ENCODE measurements around the gene WNK2.
"Not testable (repeated sequence)": the region's sequence is repeated elsewhere in the genome, so short reads cannot be mapped to it uniquely, and the experiment has no call there.

Gene WNK2

DNA sequence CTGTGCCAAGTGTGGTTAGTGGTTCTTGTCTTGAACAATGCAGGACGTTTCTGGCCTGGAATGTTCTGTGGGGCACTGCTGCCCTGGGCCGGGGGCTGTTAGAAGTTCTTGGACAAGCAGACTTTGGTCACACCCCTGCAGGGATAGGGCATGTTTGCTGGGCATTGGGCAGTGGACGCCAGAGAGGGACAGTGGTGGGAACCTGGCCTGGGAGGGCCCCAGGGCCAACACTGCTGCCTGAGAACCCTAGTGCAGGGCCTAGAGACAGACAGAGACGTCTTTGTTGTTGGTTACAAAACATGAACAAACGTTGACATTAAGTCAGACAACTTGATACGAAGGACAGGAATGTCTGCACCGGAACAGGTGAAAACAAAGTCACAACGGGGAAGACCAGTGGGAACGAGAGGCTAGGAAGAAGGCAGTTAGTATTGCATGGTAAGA is 57.0 kb downstream of the WNK2 start:
- DNase-seq: no peak

- no peak for DNase-seq
Measured at GRCh38 chr9:93243112-93243511, 59.2 kb downstream of the WNK2 start.

GRCh38 chr9:93244101-93244500 is 60.2 kb downstream of the WNK2 start:
- DNase-seq: no peak

GRCh38 chr9:93244510-93245436 is 60.8 kb downstream of the WNK2 start:
- DNase-seq: no peak

GRCh38 chr9:93245437-93245970 is 61.6 kb downstream of the WNK2 start:
- no peak for DNase-seq

DNA sequence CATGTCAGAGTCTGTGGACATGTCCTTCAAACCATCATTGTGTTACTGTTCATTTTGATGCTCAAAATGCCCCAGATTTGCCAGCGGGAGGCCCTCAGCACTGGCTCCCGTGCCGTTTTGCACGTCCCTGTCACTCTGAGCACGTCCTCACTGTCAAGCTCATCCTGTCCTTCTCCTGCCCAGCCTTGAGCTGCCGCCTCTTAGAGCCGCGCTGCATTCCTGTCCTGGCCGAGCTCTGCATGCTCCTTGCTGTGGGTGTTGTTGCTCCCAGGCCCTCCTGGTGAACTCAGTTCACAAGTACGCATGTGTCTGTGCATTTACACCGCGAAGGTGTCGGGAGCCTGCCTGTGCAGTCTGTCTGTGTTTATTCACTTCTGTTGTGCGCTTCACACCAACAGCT is 62.2 kb downstream of the WNK2 start:
- no peak for DNase-seq

DNA sequence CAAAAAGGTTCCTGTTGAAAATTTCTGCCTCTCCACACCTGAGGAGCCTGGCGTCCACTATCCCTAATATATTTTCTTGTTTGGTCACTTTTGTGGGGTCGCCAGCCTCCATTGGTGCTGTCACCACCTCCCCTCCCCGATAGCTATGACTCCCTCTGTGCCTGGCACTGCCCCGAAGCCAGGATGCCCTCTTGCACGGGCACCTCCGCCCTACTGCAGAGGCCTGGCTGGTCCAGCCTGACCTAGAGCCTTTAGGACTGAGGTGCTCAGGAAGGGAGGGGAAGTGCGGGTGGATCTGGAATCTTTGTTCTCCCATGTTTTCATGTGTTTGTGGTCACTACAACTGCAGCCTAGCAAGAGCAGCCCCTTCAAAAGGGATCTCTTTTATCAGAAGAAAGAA is 62.6 kb downstream of the WNK2 start:
- DNase-seq: no peak

DNA sequence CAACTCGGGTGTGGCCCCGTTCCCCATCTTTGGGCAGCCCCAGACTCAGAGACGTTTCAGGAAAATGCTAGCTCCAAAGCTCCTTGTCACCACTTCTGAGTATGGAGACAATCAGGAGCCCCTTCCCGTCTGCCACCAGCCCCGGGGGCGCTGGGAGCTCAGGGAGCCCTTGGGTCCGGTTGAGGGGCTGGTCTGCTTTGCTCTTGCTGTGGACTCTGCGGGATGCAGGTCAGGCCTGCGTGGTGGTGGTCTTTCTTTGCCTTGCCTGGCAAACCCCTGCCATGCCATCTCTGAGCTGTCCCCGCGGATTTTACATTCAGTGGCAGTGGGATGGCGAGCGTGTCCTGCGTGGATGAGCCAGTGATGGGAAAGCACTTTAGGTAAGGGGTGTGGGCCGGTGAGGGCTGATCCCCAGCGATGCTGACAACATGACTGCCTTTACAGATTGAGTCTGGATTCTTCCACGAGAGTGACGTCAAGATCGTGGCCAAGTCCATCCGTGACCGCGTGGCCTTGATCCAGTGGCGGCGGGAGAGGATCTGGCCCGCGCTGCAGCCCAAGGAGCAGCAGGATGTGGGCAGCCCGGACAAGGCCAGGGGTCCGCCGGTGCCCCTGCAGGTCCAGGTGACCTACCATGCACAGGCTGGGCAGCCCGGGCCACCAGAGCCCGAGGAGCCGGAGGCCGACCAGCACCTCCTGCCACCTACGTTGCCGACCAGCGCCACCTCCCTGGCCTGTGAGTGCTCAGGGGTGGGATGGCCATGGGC is 63.3 kb downstream of the WNK2 start:
- no peak for DNase-seq

DNA sequence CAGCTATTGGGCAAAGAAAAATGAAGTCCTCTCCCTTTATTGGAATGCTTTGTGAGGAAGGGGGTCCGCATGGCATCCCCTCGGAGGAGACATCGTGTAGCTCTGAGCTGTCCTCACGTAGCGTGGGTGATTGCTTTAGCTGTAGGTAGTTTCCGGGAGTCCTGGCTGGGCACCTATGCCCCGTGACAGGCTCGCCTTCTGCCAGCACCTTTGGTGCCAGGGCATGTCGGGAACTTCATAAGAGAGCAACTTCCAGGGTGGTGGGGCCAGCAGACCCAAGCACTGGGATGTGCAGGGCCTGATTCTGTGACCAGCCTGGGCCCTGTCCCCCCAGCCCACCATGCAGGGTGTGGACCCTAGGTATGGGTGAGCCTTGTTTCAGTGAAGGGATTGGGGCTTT is 64.0 kb downstream of the WNK2 start:
- DNase-seq: no peak

GRCh38 chr9:93248386-93249040 is 64.6 kb downstream of the WNK2 start:
- DNase-seq: no peak

GRCh38 chr9:93250185-93250584 is 66.2 kb downstream of the WNK2 start:
- no peak for DNase-seq

- DNase-seq: not testable (repeated sequence)
Measured at GRCh38 chr9:93251309-93251708, 67.4 kb downstream of the WNK2 start.

DNA sequence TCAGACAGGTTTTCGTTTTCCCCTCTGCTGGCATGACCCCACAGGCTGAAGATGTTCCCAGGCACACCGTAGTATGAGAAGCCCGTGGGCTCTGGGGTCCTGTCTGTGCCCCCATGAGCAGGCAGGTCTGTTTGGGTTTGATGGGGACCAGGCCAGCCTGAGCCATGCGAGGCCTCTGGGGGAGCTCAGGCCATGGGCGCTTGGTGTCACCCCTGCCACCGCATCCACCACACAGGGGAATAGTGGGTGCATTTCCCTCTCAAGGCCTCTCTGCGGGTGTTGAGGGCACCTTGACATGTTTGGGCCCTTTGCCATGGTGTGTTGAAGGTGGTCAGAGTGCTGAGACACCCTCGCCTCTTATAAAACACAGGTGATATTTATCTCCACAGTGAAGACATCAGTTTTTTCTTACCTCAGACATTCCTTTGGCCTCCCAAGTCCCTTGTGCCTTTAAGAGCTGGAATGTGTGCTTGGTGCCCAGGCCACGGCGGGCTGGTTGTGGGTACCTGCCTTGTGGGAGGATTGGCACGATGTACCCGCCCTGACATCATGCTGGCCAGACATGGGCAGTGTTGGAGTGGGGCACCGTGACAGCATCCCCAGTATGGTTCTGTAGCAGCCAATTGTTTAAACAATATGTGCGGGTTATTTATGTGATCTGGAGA is 68.3 kb downstream of the WNK2 start:
- DNase-seq: no peak

- DNase-seq: no peak
Measured at GRCh38 chr9:93252781-93253530, 69.0 kb downstream of the WNK2 start.

DNA sequence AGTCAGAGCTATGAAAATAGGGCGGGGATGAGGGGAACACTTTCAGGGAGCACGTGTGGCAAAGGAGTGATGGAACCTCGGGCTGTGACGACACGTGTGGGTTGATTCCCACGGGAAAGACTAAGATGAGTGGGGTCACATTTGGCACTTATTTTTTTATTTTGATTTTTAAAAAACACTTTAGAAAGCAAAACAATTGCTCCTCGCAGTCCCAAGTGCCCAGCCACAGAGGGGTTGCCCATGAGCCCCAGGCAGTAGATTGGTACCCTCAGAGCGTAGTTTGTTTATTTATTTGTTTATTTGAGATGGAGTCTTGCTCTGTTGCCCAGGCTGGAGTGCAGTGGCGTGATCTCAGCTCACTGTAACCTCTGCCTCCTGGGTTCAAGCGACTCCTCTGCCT is 69.7 kb downstream of the WNK2 start:
- no peak for DNase-seq

DNA sequence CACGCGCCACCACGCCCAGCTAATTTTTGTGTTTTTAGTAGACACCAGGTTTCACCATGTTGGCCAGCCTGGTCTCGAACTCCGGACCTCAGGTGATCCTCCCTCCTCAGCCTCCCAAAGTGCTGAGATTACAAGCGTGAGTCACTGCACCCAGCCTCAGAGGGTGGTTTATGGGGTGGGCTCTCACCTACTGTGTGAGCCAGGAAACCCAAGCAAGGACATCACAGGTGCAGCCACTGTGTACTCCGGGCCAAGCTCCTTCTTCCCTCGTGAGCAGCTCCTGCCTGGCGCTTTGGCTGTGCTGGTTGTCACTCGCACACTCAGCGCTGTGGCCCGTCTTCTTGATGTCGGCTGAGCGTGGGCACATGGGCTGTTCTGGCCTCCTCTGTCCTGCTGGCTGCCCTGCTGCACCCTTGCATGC is 70.1 kb downstream of the WNK2 start:
- no peak for DNase-seq

DNA sequence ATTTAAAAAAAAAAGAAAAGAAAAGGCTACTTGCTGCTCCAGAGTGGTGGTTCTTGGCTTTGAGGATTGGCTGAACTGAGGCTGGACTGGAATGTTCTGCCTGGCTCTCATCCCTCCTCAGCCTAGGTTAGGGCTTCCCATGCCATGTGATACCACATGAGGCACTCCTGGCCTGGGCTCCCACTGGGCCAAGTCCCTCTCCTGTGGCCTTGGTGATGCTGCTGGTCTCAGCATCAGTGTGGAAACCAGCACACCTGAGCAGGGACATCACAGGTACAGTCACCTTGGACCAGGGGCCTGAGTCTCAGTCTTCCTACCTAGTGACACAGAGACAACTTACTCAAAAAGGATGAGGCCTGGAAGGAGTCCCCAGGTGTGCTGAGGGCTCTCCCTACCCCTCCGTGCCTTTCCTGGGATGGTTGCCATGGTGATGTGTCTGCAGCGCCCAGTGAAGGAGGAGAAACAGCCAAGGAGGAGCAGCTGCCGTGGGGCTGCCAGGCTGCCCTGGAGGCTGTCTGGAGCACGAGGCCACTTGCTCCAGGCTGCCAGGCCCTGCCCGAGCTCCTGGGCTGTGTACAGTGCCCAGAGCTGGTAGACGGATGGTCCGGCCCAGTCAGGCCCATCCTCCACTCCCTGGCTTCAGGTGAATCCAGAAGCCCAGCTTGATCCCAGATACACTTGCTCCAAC is 71.0 kb downstream of the WNK2 start:
- no peak for DNase-seq

DNA sequence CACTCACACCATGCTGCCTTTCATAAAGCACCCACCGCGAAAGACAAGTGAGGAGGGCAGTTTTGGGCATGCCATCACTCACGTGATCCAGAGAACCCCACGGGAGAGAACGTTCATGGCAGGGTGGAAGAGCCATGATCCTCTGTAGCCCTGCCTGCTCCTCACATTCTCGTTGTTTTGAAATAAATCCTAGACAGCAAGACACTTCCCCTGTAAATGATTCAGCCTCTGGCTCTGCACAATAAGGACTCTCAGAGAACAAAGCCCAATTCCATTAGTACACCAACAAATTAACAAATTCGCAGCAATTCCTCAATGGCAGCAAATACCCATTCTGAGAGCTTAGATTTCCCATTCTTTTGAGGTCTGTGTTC is 71.5 kb downstream of the WNK2 start:
- DNase-seq: no peak

GRCh38 chr9:93255994-93256877 is 72.3 kb downstream of the WNK2 start:
- DNase-seq: no peak

Measured in CD4-positive, alpha-beta T cell treated with Interleukin-12 subunit alpha and Interleukin-12 subunit beta, for 1 hour (primary cell).